CD14-positive monocyte (primary cell): ENCODE results near the gene SLC7A4. TPM values are rescaled to one million over a fixed set of nuclear protein-coding genes. Genes with fewer than 3 reads are reported as not detected.
A peak's percentile ranks its signal among the peaks of the same experiment; 100 is the strongest.

Experiments used
- DNase-seq, 3 donors: peaks; one replicate each; pipeline ENCODE4 v3.0.0-alpha.2; 2011 to 2022
- H2AFZ ChIP-seq: 2 replicates; pipeline ENCODE4 v1.6.0; 2012; ENCODE audit warnings: mild to moderate bottlenecking, low read depth, low read length, inconsistent platforms; ENCODE audit not compliant: insufficient read depth, poor library complexity, severe bottlenecking
- H3K27ac ChIP-seq, 2 donors: 1 replicate in 1 of 2; 2 replicates in 1 of 2; pipeline ENCODE4 v1.5.1; 2012 to 2013; ENCODE audit warnings: low read length in 2 of 2, control low read depth in 1 of 2, inconsistent platforms in 1 of 2, low read depth in 1 of 2, mild to moderate bottlenecking in 1 of 2
- H3K27me3 ChIP-seq, 2 donors: one replicate each; pipeline versions ENCODE4 v1.6.0 to v1.6.1; 2011 to 2013; ENCODE audit warnings: low read length in 2 of 2; ENCODE audit not compliant: control insufficient read depth in 2 of 2, insufficient read depth in 2 of 2
- H3K36me3 ChIP-seq, 2 donors: replicated peaks in 1 of 2; 1 replicate in 1 of 2; 2 replicates in 1 of 2; pipeline versions ENCODE4 v1.5.1 to v1.6.1; 2012 to 2013; ENCODE audit warnings: low read length in 2 of 2, control low read depth in 1 of 2, inconsistent platforms in 1 of 2, mild to moderate bottlenecking in 1 of 2; ENCODE audit not compliant: insufficient read depth in 2 of 2, control insufficient read depth in 1 of 2
- H3K4me1 ChIP-seq, 2 donors: 1 replicate in 1 of 2; 2 replicates in 1 of 2; pipeline versions ENCODE4 v1.5.1 to v1.6.1; 2012 to 2013; ENCODE audit warnings: low read length in 2 of 2, control low read depth in 1 of 2, inconsistent platforms in 1 of 2, mild to moderate bottlenecking in 1 of 2, moderate library complexity in 1 of 2; ENCODE audit not compliant: insufficient read depth in 2 of 2, control insufficient read depth in 1 of 2
- H3K4me2 ChIP-seq: replicated peaks from 2 replicates; pipeline ENCODE3; 2012; ENCODE audit warnings: low read length, moderate library complexity, mild to moderate bottlenecking; ENCODE audit not compliant: poor library complexity, severe bottlenecking; ENCODE audit errors: extremely low read depth
- H3K4me3 ChIP-seq, 3 experiments: fragments of 200-600 bp in 1 of 3; sonication (generic) in 1 of 3; replicated peaks in 1 of 3; 1 replicate in 2 of 3; 2 replicates in 1 of 3; pipeline ENCODE4 v1.5.1; 2011 to 2013; ENCODE audit warnings: low read length in 3 of 3, mild to moderate bottlenecking in 3 of 3, control low read depth in 2 of 3, low read depth in 2 of 3, inconsistent platforms in 1 of 3, moderate library complexity in 1 of 3
- H3K79me2 ChIP-seq: 2 replicates; pipeline ENCODE4 v1.6.0; 2012; ENCODE audit warnings: mild to moderate bottlenecking, control low read depth, inconsistent platforms, low read length, moderate library complexity; ENCODE audit not compliant: insufficient read depth
- H3K9ac ChIP-seq: 2 replicates; pipeline ENCODE4 v1.6.0; 2017; ENCODE audit warnings: low read length, mild to moderate bottlenecking; ENCODE audit not compliant: insufficient read depth, poor library complexity, severe bottlenecking
- H3K9me3 ChIP-seq, 2 donors: replicated peaks in 1 of 2; 1 replicate in 1 of 2; 2 replicates in 1 of 2; pipeline versions ENCODE4 v1.5.1 to v1.6.1; 2012 to 2013; ENCODE audit warnings: low read length in 2 of 2, control low read depth in 1 of 2; ENCODE audit not compliant: control insufficient read depth in 1 of 2, insufficient read depth in 1 of 2
- H4K20me1 ChIP-seq: 2 replicates; pipeline ENCODE4 v1.6.0; 2012; ENCODE audit warnings: mild to moderate bottlenecking, low read length, control low read depth, moderate library complexity; ENCODE audit not compliant: insufficient read depth
- H3K27ac Mint-ChIP-seq, 7 donors: one replicate each; pipeline ENCODE4 v1.8.0; 2020; ENCODE audit warnings: mild to moderate bottlenecking in 7 of 7, mixed read lengths in 7 of 7, moderate library complexity in 6 of 7, inconsistent platforms in 2 of 7
- H3K27me3 Mint-ChIP-seq, 3 donors: one replicate each; pipeline ENCODE4 v1.8.0; 2021 to 2022; ENCODE audit warnings: low read depth in 3 of 3, mild to moderate bottlenecking in 3 of 3, mixed read lengths in 3 of 3, moderate library complexity in 3 of 3, inconsistent platforms in 1 of 3
- H3K36me3 Mint-ChIP-seq, 2 donors: one replicate each; pipeline ENCODE4 v1.8.0; 2020; ENCODE audit warnings: mixed read lengths in 2 of 2, inconsistent platforms in 1 of 2, mild to moderate bottlenecking in 1 of 2
- H3K4me1 Mint-ChIP-seq: one replicate; pipeline ENCODE4 v1.8.0; 2020; ENCODE audit warnings: mild to moderate bottlenecking, mixed read lengths
- H3K4me3 Mint-ChIP-seq, 2 donors: one replicate each; pipeline ENCODE4 v1.8.0; 2020; ENCODE audit warnings: mild to moderate bottlenecking in 2 of 2, mixed read lengths in 2 of 2, moderate library complexity in 1 of 2
- H3K9me3 Mint-ChIP-seq, 7 donors: one replicate each; pipeline ENCODE4 v1.8.0; 2020 to 2022; ENCODE audit warnings: mixed read lengths in 7 of 7, mild to moderate bottlenecking in 6 of 7, moderate library complexity in 6 of 7, inconsistent platforms in 2 of 7
- WGBS: methylation state at CpG from one replicate; pipeline ENCODE4 v1.1.5; 2013; ENCODE audit warnings: missing lambda C conversion rate; ENCODE audit not compliant: insufficient coverage; 5-methylcytosine and 5-hydroxymethylcytosine counted together
- intact Hi-C, 2 donors: fragments of 100-400 bp; cut with micrococcal nuclease; formaldehyde crosslinking; loops; one replicate each; pipeline versions ENCODE4 v1.15.0 to v1.15.1; 2023
- polyA plus RNA-seq, 3 donors: library from polyadenylated mRNA; depleted of rRNA in 1 of 3; unstranded in 2 of 3; stranded (reverse) in 1 of 3; fragments of 300-500 nt in 2 of 3; fragments of >200 nt in 1 of 3; fragmentation: Illumina TruSeq in 2 of 3; gene quantifications; 1 replicate in 2 of 3; 2 replicates in 1 of 3; pipeline ENCODE4 v1.2.3, GENCODE V29; 2012 to 2021
- TF ChIP-seq, protein P1 (sequence below): fragments of 200-600 bp; IDR thresholded peaks from one replicate; pipeline ENCODE4 v1.8.0; 2022; ENCODE audit warnings: antibody characterized with exemption, mild to moderate bottlenecking

The SLC7A4 gene
- polyA plus RNA-seq, 3 donors: not detected

DNA sequence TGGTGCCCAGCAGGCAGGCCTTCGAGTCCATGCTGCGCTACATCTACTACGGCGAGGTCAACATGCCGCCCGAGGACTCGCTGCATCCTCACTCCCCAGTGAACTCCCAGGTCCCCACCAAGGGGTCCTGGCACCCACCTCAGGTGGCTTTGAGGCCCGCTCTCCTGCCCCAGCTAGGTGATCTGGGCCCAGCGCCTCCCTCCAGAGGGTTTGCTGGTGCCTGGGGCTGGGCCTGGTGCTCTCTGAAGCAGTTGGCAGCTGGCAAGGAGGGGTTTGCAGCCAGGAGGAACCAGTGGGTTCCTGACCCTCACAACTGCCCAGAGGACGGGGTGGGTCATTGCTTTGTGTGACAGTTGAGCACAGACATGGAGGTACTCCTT lies 36.3 kb downstream of the SLC7A4 start:
- Mint-ChIP-seq H3K9me3 (no peaks in the 10 kb centered on the region), H3K27ac (peak overlapping the region in 3 of 7 donors; percentile 33 to 64 (median 41)), H3K4me3 (no peak overlapping the region), H3K4me1 (peaks cover 9% of the 10 kb centered on the region), H3K27me3 (peaks cover 0 to 6% (median 0%) of the 10 kb centered on the region in 3 donors), H3K36me3 (peaks cover 41 to 75% of the 10 kb centered on the region in 2 donors)
- intact Hi-C loops: no loop called here
- no peak for DNase-seq
- Histone ChIP-seq H3K27ac (no peak overlapping the region), H2AFZ (no peak overlapping the region), H3K27me3 (no peaks in the 10 kb centered on the region), H3K4me3 (no peak overlapping the region), H3K79me2 (peaks cover 9% of the 10 kb centered on the region), H3K4me1 (peaks cover 8 to 11% of the 10 kb centered on the region in 2 donors), H3K36me3 (peaks cover 80 to 92% of the 10 kb centered on the region in 2 donors), H3K9me3 (no peaks in the 10 kb centered on the region), H4K20me1 (no peaks in the 10 kb centered on the region), H3K9ac (no peak overlapping the region), H3K4me2 (no peak overlapping the region)
- TF ChIP-seq, protein P1, sequence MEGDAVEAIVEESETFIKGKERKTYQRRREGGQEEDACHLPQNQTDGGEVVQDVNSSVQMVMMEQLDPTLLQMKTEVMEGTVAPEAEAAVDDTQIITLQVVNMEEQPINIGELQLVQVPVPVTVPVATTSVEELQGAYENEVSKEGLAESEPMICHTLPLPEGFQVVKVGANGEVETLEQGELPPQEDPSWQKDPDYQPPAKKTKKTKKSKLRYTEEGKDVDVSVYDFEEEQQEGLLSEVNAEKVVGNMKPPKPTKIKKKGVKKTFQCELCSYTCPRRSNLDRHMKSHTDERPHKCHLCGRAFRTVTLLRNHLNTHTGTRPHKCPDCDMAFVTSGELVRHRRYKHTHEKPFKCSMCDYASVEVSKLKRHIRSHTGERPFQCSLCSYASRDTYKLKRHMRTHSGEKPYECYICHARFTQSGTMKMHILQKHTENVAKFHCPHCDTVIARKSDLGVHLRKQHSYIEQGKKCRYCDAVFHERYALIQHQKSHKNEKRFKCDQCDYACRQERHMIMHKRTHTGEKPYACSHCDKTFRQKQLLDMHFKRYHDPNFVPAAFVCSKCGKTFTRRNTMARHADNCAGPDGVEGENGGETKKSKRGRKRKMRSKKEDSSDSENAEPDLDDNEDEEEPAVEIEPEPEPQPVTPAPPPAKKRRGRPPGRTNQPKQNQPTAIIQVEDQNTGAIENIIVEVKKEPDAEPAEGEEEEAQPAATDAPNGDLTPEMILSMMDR: no peak
- WGBS: 92% methylated on average over 10 of the region's 10 CpGs

DNA sequence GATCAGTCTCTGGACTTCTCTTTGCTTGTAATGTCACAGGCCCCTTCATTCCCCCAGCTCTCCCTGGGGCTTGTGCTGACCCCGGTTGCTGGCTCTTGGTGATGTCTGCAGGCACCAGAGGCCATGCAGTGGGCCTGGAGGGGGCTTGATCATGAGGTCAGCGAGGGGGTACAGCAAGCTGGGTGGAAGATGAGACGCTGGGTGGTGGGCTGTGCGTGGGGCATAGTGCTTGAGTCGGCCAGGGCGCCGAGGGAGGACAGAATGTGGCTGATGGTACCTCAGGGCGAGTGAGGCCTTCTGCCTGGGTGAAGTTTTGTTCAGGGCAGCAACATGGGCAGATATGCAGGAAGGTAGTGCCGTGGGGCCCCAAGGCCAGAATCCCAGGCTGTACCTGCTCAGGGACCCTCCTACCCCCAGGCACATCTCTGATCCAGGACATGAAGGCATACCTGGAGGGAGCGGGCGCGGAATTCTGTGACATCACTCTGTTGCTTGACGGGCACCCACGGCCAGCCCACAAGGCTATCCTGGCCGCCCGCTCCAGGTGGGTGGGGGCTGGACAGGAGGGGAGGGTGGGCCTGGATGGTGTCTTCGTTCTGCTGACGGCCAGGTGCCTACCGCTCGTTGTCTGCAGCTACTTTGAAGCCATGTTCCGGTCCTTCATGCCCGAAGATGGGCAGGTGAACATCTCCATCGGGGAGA lies 36.9 kb downstream of the SLC7A4 start:
- intact Hi-C loops: no loop called here
- WGBS: 94% methylated on average over 20 of the region's 23 CpGs
- H3K9ac ChIP-seq: no peak overlapping the region
- H2AFZ ChIP-seq: no peak overlapping the region
- H3K36me3 Mint-ChIP-seq: peaks cover 46 to 80% of the 10 kb centered on the region in 2 donors
- peaks cover 0 to 6% (median 0%) of the 10 kb centered on the region in 3 donors for H3K27me3 Mint-ChIP-seq
- H3K4me1 ChIP-seq: peaks cover 2 to 5% of the 10 kb centered on the region in 2 donors
- H3K4me3 Mint-ChIP-seq: peak overlapping the region in 1 of 2 donors; percentile 24
- H3K79me2 ChIP-seq: peaks cover 4% of the 10 kb centered on the region
- no peaks in the 10 kb centered on the region for H3K27me3 ChIP-seq
- peak overlapping the region in 1 of 7 donors; percentile 8 for H3K27ac Mint-ChIP-seq
- no peaks in the 10 kb centered on the region for H3K9me3 Mint-ChIP-seq
- no peaks in the 10 kb centered on the region for H4K20me1 ChIP-seq
- H3K9me3 ChIP-seq: no peaks in the 10 kb centered on the region
- H3K4me2 ChIP-seq: no peak overlapping the region
- H3K36me3 ChIP-seq: peaks cover 81 to 97% of the 10 kb centered on the region in 2 donors
- H3K4me3 ChIP-seq: no peak overlapping the region
- H3K4me1 Mint-ChIP-seq: peaks cover 4% of the 10 kb centered on the region
- no peak for DNase-seq
- TF ChIP-seq, protein P1: no peak
- H3K27ac ChIP-seq: no peak overlapping the region
